HUES64 (cell line): ENCODE data around the gene ISG20L2.
A peak's percentile ranks its signal among the peaks of the same experiment; 100 is the strongest.

Source experiments
- H3K27ac ChIP-seq: 2 replicates; pipeline ENCODE4 v1.7.0; 2013; ENCODE audit warnings: low read depth, low read length, inconsistent platforms
- H3K27me3 ChIP-seq: 2 replicates; pipeline ENCODE4 v1.6.1; 2013; ENCODE audit warnings: mild to moderate bottlenecking, low read length; ENCODE audit not compliant: insufficient read depth
- H3K36me3 ChIP-seq: 2 replicates; pipeline ENCODE4 v1.6.1; 2013; ENCODE audit warnings: mild to moderate bottlenecking, low read length; ENCODE audit not compliant: insufficient read depth
- H3K4me1 ChIP-seq: 2 replicates; pipeline ENCODE4 v1.6.1; 2013; ENCODE audit warnings: mild to moderate bottlenecking, low read length, moderate library complexity; ENCODE audit not compliant: insufficient read depth
- H3K4me3 ChIP-seq: 2 replicates; pipeline ENCODE4 v1.5.1; 2013; ENCODE audit warnings: mild to moderate bottlenecking, low read length, moderate library complexity
- H3K9ac ChIP-seq: 2 replicates; pipeline ENCODE4 v1.6.1; 2013; ENCODE audit warnings: mild to moderate bottlenecking, low read depth, low read length
- H3K9me3 ChIP-seq: 2 replicates; pipeline ENCODE4 v1.6.1; 2013; ENCODE audit warnings: low read depth, low read length; ENCODE audit not compliant: insufficient read depth
- WGBS: fragments of 150-250, 120-280 bp; methylation state at CpG from one replicate; pipeline ENCODE4 v1.1.7; 2013; ENCODE audit warnings: missing lambda C conversion rate; 5-methylcytosine and 5-hydroxymethylcytosine counted together

ISG20L2 gene

GRCh38 chr1:156711011-156711817 lies 17.4 kb downstream of the ISG20L2 start:
- peak overlapping the region; percentile 59 for H3K27ac ChIP-seq
- peak overlapping the region; percentile 21; the same call in 1 of the 2 replicates for H3K9ac ChIP-seq
- WGBS = 42% methylated on average over 9 of the region's 9 CpGs
- no peaks in the 10 kb centered on the region for H3K9me3 ChIP-seq
- H3K4me3 ChIP-seq = no peak overlapping the region
- H3K36me3 ChIP-seq = no peaks in the 10 kb centered on the region
- H3K4me1 ChIP-seq = peaks cover 46% of the 10 kb centered on the region
- no peaks in the 10 kb centered on the region for H3K27me3 ChIP-seq

GRCh38 chr1:156709757-156710489 lies 18.6 kb downstream of the ISG20L2 start:
- peaks cover 3% of the 10 kb centered on the region; the same call in 1 of the 2 replicates for H3K27me3 ChIP-seq
- no peak overlapping the region for H3K27ac ChIP-seq
- H3K9me3 ChIP-seq = no peaks in the 10 kb centered on the region
- H3K4me1 ChIP-seq = peaks cover 46% of the 10 kb centered on the region
- H3K9ac ChIP-seq = no peak overlapping the region
- H3K4me3 ChIP-seq = no peak overlapping the region
- 84% methylated on average over 10 of the region's 11 CpGs for WGBS
- no peaks in the 10 kb centered on the region for H3K36me3 ChIP-seq

- Histone ChIP-seq H3K4me1 (peaks cover 51% of the 10 kb centered on the region), H3K4me3 (peak overlapping the region; percentile 10; the same call in 1 of the 2 replicates), H3K27me3 (peaks cover 12% of the 10 kb centered on the region), H3K27ac (peak overlapping the region; percentile 94; the same call in 1 of the 2 replicates), H3K9me3 (no peaks in the 10 kb centered on the region), H3K9ac (no peak overlapping the region), H3K36me3 (no peaks in the 10 kb centered on the region)
- WGBS = 42% methylated on average over 3 of the region's 4 CpGs
These were observed 19.5 kb downstream of the ISG20L2 start for GRCh38 chr1:156709031-156709430.

- Histone ChIP-seq H3K27me3 (peaks cover 16% of the 10 kb centered on the region), H3K4me3 (peak overlapping the region; percentile 71), H3K27ac (peak overlapping the region; percentile 94), H3K9ac (peak overlapping the region; percentile 58), H3K4me1 (peaks cover 59% of the 10 kb centered on the region), H3K36me3 (no peaks in the 10 kb centered on the region), H3K9me3 (no peaks in the 10 kb centered on the region)
- WGBS = 5% methylated on average over 4 of the region's 4 CpGs
These were observed 20.3 kb downstream of the ISG20L2 start for GRCh38 chr1:156708218-156708661.

- 2% methylated on average over 7 of the region's 8 CpGs for WGBS
- Histone ChIP-seq H3K27ac (peak overlapping the region; percentile 94), H3K4me1 (peaks cover 58% of the 10 kb centered on the region), H3K4me3 (peak overlapping the region; percentile 71), H3K9me3 (no peaks in the 10 kb centered on the region), H3K36me3 (no peaks in the 10 kb centered on the region), H3K27me3 (peaks cover 16% of the 10 kb centered on the region), H3K9ac (peak overlapping the region; percentile 79)
These were observed 20.9 kb downstream of the ISG20L2 start for GRCh38 chr1:156707417-156708217.

- Histone ChIP-seq H3K27ac (peak overlapping the region; percentile 94), H3K36me3 (no peaks in the 10 kb centered on the region), H3K9me3 (no peaks in the 10 kb centered on the region), H3K4me3 (peak overlapping the region; percentile 71), H3K4me1 (peaks cover 55% of the 10 kb centered on the region), H3K9ac (peak overlapping the region; percentile 79), H3K27me3 (peaks cover 16% of the 10 kb centered on the region)
- under 1% methylated on average over 29 of the region's 29 CpGs for WGBS
These were observed 21.7 kb downstream of the ISG20L2 start for GRCh38 chr1:156706657-156707416.

- Histone ChIP-seq H3K4me3 (peak overlapping the region; percentile 71), H3K36me3 (peaks cover 5% of the 10 kb centered on the region), H3K9ac (peak overlapping the region; percentile 79), H3K9me3 (no peaks in the 10 kb centered on the region), H3K4me1 (peaks cover 56% of the 10 kb centered on the region), H3K27ac (peak overlapping the region; percentile 94), H3K27me3 (peaks cover 16% of the 10 kb centered on the region)
- WGBS = under 1% methylated on average over 45 of the region's 45 CpGs
These were observed 22.5 kb downstream of the ISG20L2 start for GRCh38 chr1:156705918-156706656.

GRCh38 chr1:156705321-156705917 lies 23.1 kb downstream of the ISG20L2 start, which contains the start of gene CRABP2:
TSS of gene CRABP2 (minus strand) at chr1:156705583. CDS start at chr1:156705446, 137 bp downstream.
- peak within 1 kb of the TSS; percentile 94 for H3K27ac ChIP-seq
- peaks cover 16% of the 10 kb centered on the region for H3K27me3 ChIP-seq
- no peaks in the 10 kb centered on the region for H3K9me3 ChIP-seq
- H3K4me3 ChIP-seq = peak within 1 kb of the TSS; percentile 71
- WGBS = under 1% methylated on average over 41 of the region's 42 CpGs
- peaks cover 12% of the 10 kb centered on the region for H3K36me3 ChIP-seq
- peaks cover 51% of the 10 kb centered on the region for H3K4me1 ChIP-seq
- H3K9ac ChIP-seq = peak within 1 kb of the TSS; percentile 79

GRCh38 chr1:156704930-156705320 lies 23.6 kb downstream of the ISG20L2 start:
- Histone ChIP-seq H3K9ac (peak overlapping the region; percentile 69), H3K36me3 (peaks cover 17% of the 10 kb centered on the region), H3K4me1 (peaks cover 46% of the 10 kb centered on the region), H3K9me3 (no peaks in the 10 kb centered on the region), H3K27ac (no peak overlapping the region), H3K27me3 (peaks cover 16% of the 10 kb centered on the region), H3K4me3 (peak overlapping the region; percentile 71)
- WGBS = under 1% methylated on average over 29 of the region's 29 CpGs
